Endothelial cell of umbilical vein (primary cell): Measurements from ENCODE around the gene VPS41. TPM values are rescaled to one million over a fixed set of nuclear protein-coding genes. Genes with fewer than 3 reads are reported as not detected.

ENCODE experiments used
- BruUV-seq: library from RNA; stranded (reverse); fragments of 400-500 nt; replicated peaks from 2 replicates; lab custom pipeline; 2021; lab: Mats Ljungman, UMichigan
- CTCF ChIA-PET: fragments of 300-600, 350-600 bp; sonication (Branson Sonifier 250); formaldehyde crosslinking; loops from one replicate; lab custom pipeline; 2021; ENCODE audit warnings: antibody characterized with exemption, inconsistent platforms; lab: Charles Lee
- POLR2A ChIA-PET: fragments of 300-600, 350-600 bp; sonication (Branson Sonifier 250); formaldehyde crosslinking; loops from one replicate; lab custom pipeline; 2021; ENCODE audit warnings: antibody characterized with exemption, inconsistent platforms; lab: Charles Lee
- DNase-seq: peaks from one replicate; pipeline ENCODE4 v3.0.0-alpha.2; 2011; ENCODE audit warnings: low read depth, low spot score
- FAIRE-seq: peaks from 2 replicates; lab custom pipeline; 2011; peaks lifted over from hg19 to GRCh38; lab: Jason Lieb, UNC
- H2AFZ ChIP-seq: 2 replicates; pipeline ENCODE4 v1.6.0; 2012; ENCODE audit warnings: low read depth, low read length, control low read depth, inconsistent platforms
- H3K27ac ChIP-seq: 2 replicates; pipeline ENCODE4 v1.5.1; 2011; ENCODE audit warnings: low read depth, mild to moderate bottlenecking, control low read depth, low read length, moderate library complexity; ENCODE audit not compliant: insufficient read depth
- H3K27me3 ChIP-seq, 2 experiments: 2 replicates each; pipeline versions ENCODE4 v1.6.0 to v1.6.1; 2011; ENCODE audit warnings: low read length in 2 of 2, mixed read lengths in 1 of 2; ENCODE audit not compliant: control insufficient read depth in 2 of 2, insufficient read depth in 2 of 2
- H3K36me3 ChIP-seq, 2 experiments: 2 replicates in 1 of 2; 3 replicates in 1 of 2; pipeline ENCODE4 v1.5.1; 2011; ENCODE audit warnings: low read length in 2 of 2, mild to moderate bottlenecking in 1 of 2, moderate library complexity in 1 of 2; ENCODE audit not compliant: control insufficient read depth in 2 of 2, insufficient read depth in 2 of 2; ENCODE audit errors: extremely low read depth in 1 of 2
- H3K4me1 ChIP-seq: 3 replicates; pipeline ENCODE4 v1.5.1; 2011; ENCODE audit warnings: mild to moderate bottlenecking, low read length; ENCODE audit not compliant: control insufficient read depth, insufficient read depth; ENCODE audit errors: extremely low read depth
- H3K4me2 ChIP-seq: 2 replicates; pipeline ENCODE4 v1.6.1; 2011; ENCODE audit warnings: low read length, control low read depth, mixed read lengths; ENCODE audit not compliant: insufficient read depth
- H3K4me3 ChIP-seq, 3 experiments: fragments of 200-600 bp in 1 of 3; sonication (generic), shearing (Covaris generic) in 1 of 3; replicated peaks in 1 of 3; 2 replicates each; pipeline ENCODE4 v1.5.1; 2011 to 2016; ENCODE audit warnings: control low read depth in 3 of 3, low read length in 3 of 3, mild to moderate bottlenecking in 2 of 3, inconsistent platforms in 1 of 3, low read depth in 1 of 3, moderate library complexity in 1 of 3; ENCODE audit not compliant: insufficient read depth in 1 of 3
- H3K79me2 ChIP-seq: 2 replicates; pipeline ENCODE4 v1.6.0; 2012; ENCODE audit warnings: low read length, inconsistent platforms; ENCODE audit not compliant: control insufficient read depth, insufficient read depth
- H3K9ac ChIP-seq: replicated peaks from 2 replicates; pipeline ENCODE3; 2011; ENCODE audit warnings: low read length, control low read depth; ENCODE audit not compliant: insufficient read depth; ENCODE audit errors: extremely low read depth
- H3K9me1 ChIP-seq: replicated peaks from 3 replicates; pipeline ENCODE4 v1.6.0; 2011; ENCODE audit warnings: mild to moderate bottlenecking, low read length; ENCODE audit not compliant: control insufficient read depth, insufficient read depth; ENCODE audit errors: extremely low read depth
- H3K9me3 ChIP-seq: replicated peaks from 2 replicates; pipeline ENCODE4 v1.5.1; 2012; ENCODE audit warnings: low read length, inconsistent platforms; ENCODE audit not compliant: control insufficient read depth, insufficient read depth
- H4K20me1 ChIP-seq: replicated peaks from 2 replicates; pipeline ENCODE3; 2011; ENCODE audit warnings: mild to moderate bottlenecking, low read length; ENCODE audit not compliant: control insufficient read depth, insufficient read depth; ENCODE audit errors: extremely low read depth
- CTCF ChIP-seq, 2 donors: IDR thresholded peaks; 1 replicate in 1 of 2; 2 replicates in 1 of 2; pipeline ENCODE4 v1.5.1; 2011; ENCODE audit warnings: low read length in 2 of 2, mild to moderate bottlenecking in 2 of 2, moderate library complexity in 2 of 2, control low read depth in 1 of 2, inconsistent platforms in 1 of 2, low read depth in 1 of 2; ENCODE audit not compliant: insufficient read depth in 1 of 2; ENCODE audit errors: extremely low read depth in 1 of 2
- EZH2 ChIP-seq: IDR thresholded peaks from 2 replicates; pipeline ENCODE4 v1.6.1; 2012; ENCODE audit warnings: borderline replicate concordance, low read depth, mild to moderate bottlenecking, moderate library complexity, low read length, inconsistent platforms; ENCODE audit not compliant: severe bottlenecking
- FOS ChIP-seq: IDR thresholded peaks from 2 replicates; pipeline ENCODE4 v1.6.1; 2011; ENCODE audit warnings: mild to moderate bottlenecking, low read length, moderate library complexity, borderline replicate concordance; ENCODE audit not compliant: insufficient read depth
- GATA2 ChIP-seq: IDR thresholded peaks from 2 replicates; pipeline ENCODE4 v1.7.0; 2011; ENCODE audit warnings: low read depth, mild to moderate bottlenecking, moderate library complexity, mixed read lengths, low read length; ENCODE audit not compliant: insufficient read length, insufficient read depth
- JUN ChIP-seq: IDR thresholded peaks from 2 replicates; pipeline ENCODE4 v1.6.1; 2011; ENCODE audit warnings: borderline replicate concordance, low read depth; ENCODE audit not compliant: insufficient read length, insufficient read depth
- MAX ChIP-seq: IDR thresholded peaks from 2 replicates; pipeline ENCODE4 v1.6.1; 2011; ENCODE audit not compliant: insufficient read depth, insufficient read length
- MYC ChIP-seq: IDR thresholded peaks from one replicate; pipeline ENCODE4 v1.6.1; 2011; ENCODE audit warnings: mild to moderate bottlenecking, low read depth, low read length
- POLR2A ChIP-seq: IDR thresholded peaks from 2 replicates; pipeline ENCODE4 v1.6.1; 2012; ENCODE audit warnings: low read depth, mild to moderate bottlenecking, control low read depth, low read length
- POLR2AphosphoS5 ChIP-seq: IDR thresholded peaks from 2 replicates; pipeline ENCODE4 v1.6.1; 2012; ENCODE audit warnings: low read depth, mild to moderate bottlenecking, control low read depth, low read length, moderate library complexity; ENCODE audit not compliant: insufficient read depth
- dilution Hi-C: fragments of 300-500 bp; cut with MboI; formaldehyde crosslinking; loops from one replicate; pipeline ENCODE4 v1.15.0; 2019; ENCODE audit warnings: low sequenced_read_pairs; ENCODE audit not compliant: extremely low pct_ligation_motif_present
- intact Hi-C: fragments of 100-400 bp; cut with micrococcal nuclease; formaldehyde crosslinking; loops from one replicate; pipeline ENCODE4 v1.10.0; 2022
- polyA plus RNA-seq, 4 experiments: library from polyadenylated mRNA; depleted of rRNA in 3 of 4; stranded (reverse) in 3 of 4; unstranded in 1 of 4; fragments of >200 nt; gene quantifications; 2 replicates each; pipeline versions ENCODE4 v1.2.1 to v1.2.3, GENCODE V29; 2011 to 2012; ENCODE audit warnings: missing spikeins in 1 of 4
- total RNA-seq: library from RNA; stranded (reverse); gene quantifications from 2 replicates; pipeline ENCODE4 v1.2.3, GENCODE V29; 2021

The VPS41 gene
- total and polyA plus RNA-seq, 2 donors (not counting 3 experiments of a cell fraction or from before 2014, with no cell fraction given), result 14.3 to 79.8 TPM

- CTCF ChIA-PET, result interaction anchor here (1.4 kb wide), 1 partner anchor 13 kb away, joined by 3 read pairs; no protein-coding TSS in a partner anchor
- POLR2A ChIA-PET, result no interaction called here
- Histone ChIP-seq H3K4me2 (no peak overlapping the region), H3K79me2 (no peaks in the 10 kb centered on the region), H3K4me1 (no peaks in the 10 kb centered on the region), H3K36me3 (no peaks in the 10 kb centered on the region), H3K9ac (no peak overlapping the region), H3K4me3 (no peak overlapping the region), H4K20me1 (no peaks in the 10 kb centered on the region), H3K27ac (no peak overlapping the region), H3K9me3 (no peaks in the 10 kb centered on the region), H3K27me3 (no peaks in the 10 kb centered on the region), H2AFZ (no peak overlapping the region), H3K9me1 (no peaks in the 10 kb centered on the region)
- FAIRE-seq (no peak), DNase-seq (no peak)
- BruUV-seq, result no TSS peak
- dilution Hi-C loops (no loop called here), intact Hi-C loops (no loop called here)
- no peak for TF ChIP-seq EZH2
- no peak for TF ChIP-seq POLR2AphosphoS5
- no peak for TF ChIP-seq CTCF (IDR thresholded peaks at IDR 0.05; ENCODE audit: extremely low read depth in 1 of 2, insufficient read depth in 1 of 2, low read depth in 1 of 2, low read length in 2 of 2)
- no peak for TF ChIP-seq GATA2
- TF ChIP-seq MYC, result no peak
- TF ChIP-seq POLR2A, result no peak
- TF ChIP-seq MAX, result no peak
- TF ChIP-seq FOS, result no peak
- no peak for TF ChIP-seq JUN
These were observed 206.9 kb downstream of the VPS41 start for GRCh38 chr7:38702002-38702535.
